ENCODE results near the gene ABLIM1. TPM values are rescaled to one million over a fixed set of nuclear protein-coding genes. Genes with fewer than 3 reads are reported as not detected.
A peak's percentile ranks its signal among the peaks of the same experiment; 100 is the strongest.

ABLIM1 gene
- total and polyA plus RNA-seq, 2 of the 13 experiments (the other 11 are each of a cell fraction or from before 2014, with no cell fraction given) = 59.4 to 92.7 TPM

DNA sequence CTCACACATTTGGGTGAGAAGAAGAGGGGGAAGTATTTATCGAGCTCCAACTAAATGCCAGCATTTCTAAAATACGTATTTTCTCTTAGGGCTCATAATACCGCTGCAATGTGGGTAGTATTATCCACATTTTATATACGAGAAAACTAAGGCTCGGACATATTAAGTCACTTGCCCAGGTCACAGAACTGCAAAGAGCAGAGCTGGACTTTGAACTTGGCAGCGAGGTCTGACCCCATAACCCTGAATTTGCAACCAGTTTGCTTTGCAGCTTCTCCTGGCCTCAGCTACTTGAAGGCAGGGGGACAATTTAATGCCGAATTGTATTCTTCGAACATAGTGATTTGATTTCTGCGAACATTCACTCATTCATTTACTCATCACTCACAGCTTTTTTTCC is 7.2 kb downstream of the ABLIM1 start (continued):
- TF ChIP-seq, protein P1, sequence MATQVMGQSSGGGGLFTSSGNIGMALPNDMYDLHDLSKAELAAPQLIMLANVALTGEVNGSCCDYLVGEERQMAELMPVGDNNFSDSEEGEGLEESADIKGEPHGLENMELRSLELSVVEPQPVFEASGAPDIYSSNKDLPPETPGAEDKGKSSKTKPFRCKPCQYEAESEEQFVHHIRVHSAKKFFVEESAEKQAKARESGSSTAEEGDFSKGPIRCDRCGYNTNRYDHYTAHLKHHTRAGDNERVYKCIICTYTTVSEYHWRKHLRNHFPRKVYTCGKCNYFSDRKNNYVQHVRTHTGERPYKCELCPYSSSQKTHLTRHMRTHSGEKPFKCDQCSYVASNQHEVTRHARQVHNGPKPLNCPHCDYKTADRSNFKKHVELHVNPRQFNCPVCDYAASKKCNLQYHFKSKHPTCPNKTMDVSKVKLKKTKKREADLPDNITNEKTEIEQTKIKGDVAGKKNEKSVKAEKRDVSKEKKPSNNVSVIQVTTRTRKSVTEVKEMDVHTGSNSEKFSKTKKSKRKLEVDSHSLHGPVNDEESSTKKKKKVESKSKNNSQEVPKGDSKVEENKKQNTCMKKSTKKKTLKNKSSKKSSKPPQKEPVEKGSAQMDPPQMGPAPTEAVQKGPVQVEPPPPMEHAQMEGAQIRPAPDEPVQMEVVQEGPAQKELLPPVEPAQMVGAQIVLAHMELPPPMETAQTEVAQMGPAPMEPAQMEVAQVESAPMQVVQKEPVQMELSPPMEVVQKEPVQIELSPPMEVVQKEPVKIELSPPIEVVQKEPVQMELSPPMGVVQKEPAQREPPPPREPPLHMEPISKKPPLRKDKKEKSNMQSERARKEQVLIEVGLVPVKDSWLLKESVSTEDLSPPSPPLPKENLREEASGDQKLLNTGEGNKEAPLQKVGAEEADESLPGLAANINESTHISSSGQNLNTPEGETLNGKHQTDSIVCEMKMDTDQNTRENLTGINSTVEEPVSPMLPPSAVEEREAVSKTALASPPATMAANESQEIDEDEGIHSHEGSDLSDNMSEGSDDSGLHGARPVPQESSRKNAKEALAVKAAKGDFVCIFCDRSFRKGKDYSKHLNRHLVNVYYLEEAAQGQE (IDR thresholded peaks at IDR 0.05; ENCODE audit: borderline replicate concordance in 1 of 2, low read depth in 1 of 2, low read length in 2 of 2) = no peak
- peak; percentile 39; the same call in 1 of the 2 replicates for TF ChIP-seq NCOR1 (IDR thresholded peaks at IDR 0.05; ENCODE audit: borderline replicate concordance, low read length)
- no peak for TF ChIP-seq NCOA5 (CRISPR knock-in tag; IDR thresholded peaks at IDR 0.05)
- no peak for TF ChIP-seq AGO2 (optimal IDR thresholded peaks at IDR 0.05; ENCODE audit: low read depth, low read length)
- TF ChIP-seq, protein P2, sequence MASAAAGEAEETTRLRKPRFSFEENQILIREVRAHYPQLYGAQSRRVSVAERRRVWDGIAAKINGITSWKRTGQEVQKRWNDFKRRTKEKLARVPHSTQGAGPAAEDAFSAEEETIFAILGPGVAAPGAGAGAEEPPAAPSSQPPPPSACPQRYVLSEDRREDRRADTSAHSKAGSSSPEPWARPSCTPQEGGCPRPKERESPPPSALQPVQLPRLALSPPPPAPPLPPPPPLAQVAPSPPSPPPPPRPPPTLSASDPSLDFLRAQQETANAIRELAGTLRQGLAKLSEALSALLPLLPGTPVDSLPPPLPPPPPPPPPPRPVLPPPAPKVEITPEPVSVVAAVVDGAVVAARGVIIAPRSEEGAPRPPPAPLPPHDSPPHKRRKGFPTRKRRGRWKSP (CRISPR knock-in tag; IDR thresholded peaks at IDR 0.05) = no peak
- TF ChIP-seq ZNF292 (CRISPR knock-in tag; IDR thresholded peaks at IDR 0.05; ENCODE audit: borderline replicate concordance, low read depth) = no peak
- no peak for TF ChIP-seq TRIM24 (CRISPR knock-in tag; IDR thresholded peaks at IDR 0.05)

DNA sequence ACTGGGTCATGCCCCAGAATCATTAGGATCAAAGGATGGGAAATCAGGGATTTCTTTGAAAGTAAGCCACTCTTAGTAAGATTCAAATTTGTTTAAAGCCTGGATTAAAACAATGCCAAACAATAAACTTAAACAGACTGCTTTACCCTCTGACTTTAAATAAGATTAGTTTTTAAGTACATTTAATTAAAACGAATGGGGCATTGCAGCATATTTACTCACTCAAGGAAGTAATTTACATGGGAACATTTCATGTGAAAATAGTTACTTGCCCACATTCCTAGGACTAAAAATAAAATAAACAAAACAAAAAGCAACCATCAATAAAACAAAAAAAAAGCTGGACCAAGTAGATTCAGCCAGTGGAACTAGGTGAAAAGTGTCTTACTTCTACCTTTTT is 7.8 kb downstream of the ABLIM1 start:
- intact Hi-C loops (cut with micrococcal nuclease; ENCODE audit: unreplicated experiment) = no loop called here
- TF ChIP-seq KDM6A (CRISPR knock-in tag; IDR thresholded peaks at IDR 0.05; ENCODE audit: low read depth) (no peak), MZF1 (CRISPR knock-in tag; IDR thresholded peaks at IDR 0.05; ENCODE audit: borderline replicate concordance) (no peak), POGZ (CRISPR knock-in tag; IDR thresholded peaks at IDR 0.05) (no peak), PAF1 (CRISPR knock-in tag; IDR thresholded peaks at IDR 0.05) (no peak), TMF1 (CRISPR knock-in tag; IDR thresholded peaks at IDR 0.05; ENCODE audit: low read depth) (no peak), ZNF335 (CRISPR knock-in tag; IDR thresholded peaks at IDR 0.05) (no peak), SNRNP70 (IDR thresholded peaks at IDR 0.05; ENCODE audit: low read depth, low read length) (no peak), RXRB (CRISPR knock-in tag; IDR thresholded peaks at IDR 0.05; ENCODE audit: borderline replicate concordance) (no peak), PHF21A (CRISPR knock-in tag; IDR thresholded peaks at IDR 0.05) (no peak), ZNF451 (CRISPR knock-in tag; IDR thresholded peaks at IDR 0.05) (no peak)
- TF ChIP-seq, protein P3, sequence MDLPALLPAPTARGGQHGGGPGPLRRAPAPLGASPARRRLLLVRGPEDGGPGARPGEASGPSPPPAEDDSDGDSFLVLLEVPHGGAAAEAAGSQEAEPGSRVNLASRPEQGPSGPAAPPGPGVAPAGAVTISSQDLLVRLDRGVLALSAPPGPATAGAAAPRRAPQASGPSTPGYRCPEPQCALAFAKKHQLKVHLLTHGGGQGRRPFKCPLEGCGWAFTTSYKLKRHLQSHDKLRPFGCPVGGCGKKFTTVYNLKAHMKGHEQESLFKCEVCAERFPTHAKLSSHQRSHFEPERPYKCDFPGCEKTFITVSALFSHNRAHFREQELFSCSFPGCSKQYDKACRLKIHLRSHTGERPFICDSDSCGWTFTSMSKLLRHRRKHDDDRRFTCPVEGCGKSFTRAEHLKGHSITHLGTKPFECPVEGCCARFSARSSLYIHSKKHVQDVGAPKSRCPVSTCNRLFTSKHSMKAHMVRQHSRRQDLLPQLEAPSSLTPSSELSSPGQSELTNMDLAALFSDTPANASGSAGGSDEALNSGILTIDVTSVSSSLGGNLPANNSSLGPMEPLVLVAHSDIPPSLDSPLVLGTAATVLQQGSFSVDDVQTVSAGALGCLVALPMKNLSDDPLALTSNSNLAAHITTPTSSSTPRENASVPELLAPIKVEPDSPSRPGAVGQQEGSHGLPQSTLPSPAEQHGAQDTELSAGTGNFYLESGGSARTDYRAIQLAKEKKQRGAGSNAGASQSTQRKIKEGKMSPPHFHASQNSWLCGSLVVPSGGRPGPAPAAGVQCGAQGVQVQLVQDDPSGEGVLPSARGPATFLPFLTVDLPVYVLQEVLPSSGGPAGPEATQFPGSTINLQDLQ (CRISPR knock-in tag; IDR thresholded peaks at IDR 0.05) = no peak

More for the DNA sequence above, 7.8 kb downstream of the ABLIM1 start:
- FAIRE-seq (no peak), ATAC-seq (no peak), DNase-seq (ENCODE audit: low spot score) (no peak)
- no peaks in the 10 kb centered on the region for H3K9me3 ChIP-seq (ENCODE audit: low read length)
- no peak overlapping the region for H3K4me3 ChIP-seq (replicated peaks in 1 of 3; ENCODE audit: insufficient read depth in 1 of 3, low read depth in 2 of 3, low read length in 3 of 3)
- POLR2A ChIA-PET = interaction anchor here (0.8 to 1.8 kb wide), 3 partner anchors 15 to 35 kb away, joined by 3 to 8 read pairs (median 6); no protein-coding TSS in a partner anchor
- WGBS (ENCODE audit: low lambda C conversion rate) = 12% methylated on average over 1 of the region's 1 CpG
- CTCF ChIA-PET (ENCODE audit: low intra/inter-chr PET ratio, low total read pairs) = no interaction called here
- in situ Hi-C loops (cut with HindIII; ENCODE audit: extremely low pct_ligation_motif_present, low pct_unique_long_range_greater_than_20kb) = no loop called here
- H2AFZ ChIP-seq (ENCODE audit: low read length) = no peak overlapping the region
- peaks cover 40% of the 10 kb centered on the region for H3K4me1 ChIP-seq (ENCODE audit: insufficient read depth, low read length)
- peak overlapping the region; percentile 35 for H3K4me2 ChIP-seq (ENCODE audit: low read depth, low read length)
- no peaks in the 10 kb centered on the region for H3K79me2 ChIP-seq (ENCODE audit: insufficient read depth, low read length)
- H3K36me3 ChIP-seq (replicated peaks in 1 of 2; ENCODE audit: control insufficient read depth in 1 of 2, insufficient read depth in 2 of 2, low read length in 2 of 2) = no peaks in the 10 kb centered on the region
- H3K27ac ChIP-seq (ENCODE audit: extremely low read length, insufficient read depth, low read length) = no peak overlapping the region
- H4K20me1 ChIP-seq (ENCODE audit: insufficient read depth, low read length) = no peaks in the 10 kb centered on the region
- H3K9ac ChIP-seq (ENCODE audit: insufficient read depth, low read depth, low read length) = no peak overlapping the region
- no peaks in the 10 kb centered on the region for H3K27me3 ChIP-seq (ENCODE audit: control insufficient read depth in 1 of 2, insufficient read depth in 2 of 2, low read length in 2 of 2)
- BruUV-seq (replicated peaks) = no TSS peak

Measured in HepG2 (cell line).